HG02981 (cell line): Measurements from ENCODE around the gene RTRAF.

Experiments used
- ATAC-seq: cut with Tn5 transposase; IDR thresholded peaks from one replicate; pipeline ENCODE4 v1.9.1; 2021; ENCODE audit warnings: mild to moderate bottlenecking, moderate library complexity; ENCODE audit not compliant: unreplicated experiment

Gene RTRAF

DNA sequence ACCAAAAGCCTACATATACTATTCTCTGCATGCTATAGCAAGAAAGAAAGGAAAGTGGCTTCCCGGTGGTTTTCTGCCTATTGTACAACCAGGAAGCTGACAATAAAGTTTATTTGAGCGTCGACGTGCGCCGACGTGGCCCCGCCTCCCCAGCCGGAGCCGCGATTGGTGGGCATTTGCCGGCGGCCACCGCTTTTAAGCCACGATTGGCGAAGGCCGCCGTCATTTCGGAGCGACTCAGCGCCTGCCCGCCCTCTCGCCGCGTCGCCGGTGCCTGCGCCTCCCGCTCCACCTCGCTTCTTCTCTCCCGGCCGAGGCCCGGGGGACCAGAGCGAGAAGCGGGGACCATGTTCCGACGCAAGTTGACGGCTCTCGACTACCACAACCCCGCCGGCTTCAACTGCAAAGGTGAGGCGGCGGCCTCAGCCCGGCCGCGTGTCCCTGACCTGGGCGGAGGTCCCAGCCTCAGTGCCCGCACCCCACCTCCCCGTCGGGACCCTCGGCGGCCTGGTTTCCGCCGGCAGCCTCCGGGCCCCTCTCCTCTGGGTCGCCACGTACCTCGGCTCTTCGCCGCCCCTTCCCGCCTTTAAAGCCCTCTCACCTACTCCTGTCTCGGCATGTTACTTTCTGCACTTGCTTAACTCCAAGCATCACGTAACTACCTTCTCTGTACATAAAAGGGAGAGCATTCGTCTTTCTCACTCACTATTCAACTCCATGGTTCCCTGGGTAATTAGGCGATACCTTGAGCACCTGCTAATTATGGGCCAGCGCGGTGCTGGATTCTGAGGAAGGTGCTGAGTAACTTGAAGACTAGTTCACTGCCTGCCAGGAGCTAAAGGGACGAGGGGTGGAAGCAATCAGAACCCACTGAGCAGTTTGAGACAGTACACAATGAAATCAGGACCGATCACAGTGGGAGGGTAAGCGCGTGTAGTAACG lies at the start of gene RTRAF:
TSS of gene RTRAF (plus strand) at position 254 of the 942 bp plus-strand sequence. CDS start at position 348, 94 bp downstream.
- ATAC-seq = peak; percentile 94

DNA sequence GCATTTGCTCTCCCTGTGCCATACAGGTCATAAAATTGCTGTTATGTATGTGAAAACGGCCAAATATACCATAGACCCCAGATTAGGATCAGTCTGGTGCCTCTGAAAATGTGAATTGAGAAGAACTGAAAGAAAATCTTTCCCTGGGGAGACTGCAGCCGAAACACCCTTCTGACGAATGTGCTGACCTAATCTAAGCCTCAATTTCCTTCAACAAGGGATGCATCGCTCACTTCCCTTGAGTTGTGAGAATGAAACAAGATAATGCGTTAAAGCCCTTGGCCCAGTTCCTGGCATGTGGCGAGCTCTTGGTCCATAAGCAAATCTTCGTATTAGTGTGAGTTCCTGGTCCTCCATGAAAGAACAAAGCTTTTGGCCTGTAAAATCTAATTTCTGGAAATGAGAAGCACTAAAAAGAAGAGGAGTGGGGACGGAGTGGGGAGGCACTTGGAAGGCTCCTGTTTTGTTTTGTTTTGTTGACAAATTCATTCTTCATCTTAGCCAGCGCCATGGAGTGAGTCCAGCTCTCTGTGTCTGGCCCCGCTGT lies 49.5 kb upstream of the RTRAF start:
- ATAC-seq = peak; percentile 72

DNA sequence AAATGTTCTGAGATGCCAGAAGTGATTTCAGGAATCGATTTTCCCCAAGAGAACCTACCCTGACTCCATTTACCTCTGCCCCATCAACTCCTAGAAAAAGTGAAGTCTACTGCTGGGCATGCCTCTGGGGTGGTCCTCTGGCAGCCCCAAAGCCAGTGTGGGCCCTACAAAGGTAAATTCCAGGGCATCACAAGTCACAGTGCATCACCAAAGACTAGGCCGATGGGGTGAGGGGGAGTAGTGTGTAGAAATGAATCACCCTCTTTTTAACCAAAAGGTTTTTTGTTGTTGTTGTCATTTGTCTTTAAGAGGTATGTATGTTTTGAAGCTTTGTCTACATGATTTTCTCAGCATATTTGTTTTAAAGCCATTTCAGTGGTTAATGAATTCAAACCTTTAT lies 46.4 kb upstream of the RTRAF start:
- ATAC-seq = no peak

DNA sequence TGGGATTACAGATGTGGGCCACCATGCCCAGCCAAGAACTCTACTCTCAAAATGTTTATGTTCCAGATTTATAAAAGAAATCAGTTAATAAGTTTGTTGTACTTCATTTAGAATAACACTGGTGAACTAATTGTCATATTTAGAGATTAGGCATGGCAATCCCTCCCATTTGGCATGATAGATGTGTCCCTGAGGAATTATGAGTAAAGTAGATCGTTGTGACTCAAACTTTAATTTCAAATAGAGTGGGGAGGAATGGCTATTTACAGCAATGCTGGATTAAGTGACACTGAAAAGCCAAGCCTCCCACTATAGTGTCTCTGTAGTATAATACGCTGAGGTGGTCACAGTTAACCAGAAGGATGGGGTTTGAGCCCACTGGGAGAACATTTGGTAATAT lies 39.3 kb upstream of the RTRAF start:
- no peak for ATAC-seq

DNA sequence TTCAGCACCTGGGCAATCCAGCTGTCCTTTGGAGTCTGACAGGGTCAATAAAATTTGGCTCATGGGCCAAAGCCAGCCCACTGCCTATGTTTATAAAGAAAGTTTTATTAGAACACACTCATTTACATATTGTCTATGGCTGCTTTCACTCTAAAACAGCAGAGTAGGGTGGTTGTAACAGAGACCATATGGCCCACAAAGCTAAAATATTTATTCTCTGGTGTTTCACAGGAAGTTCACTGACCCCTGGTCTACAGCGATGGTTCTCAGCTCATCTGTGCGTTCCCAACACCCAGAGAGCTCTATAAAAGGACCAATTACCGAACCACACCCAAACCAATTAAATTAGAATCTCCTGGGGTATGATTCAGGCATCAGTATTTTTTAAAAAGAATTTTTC lies 37.7 kb upstream of the RTRAF start:
- no peak for ATAC-seq

DNA sequence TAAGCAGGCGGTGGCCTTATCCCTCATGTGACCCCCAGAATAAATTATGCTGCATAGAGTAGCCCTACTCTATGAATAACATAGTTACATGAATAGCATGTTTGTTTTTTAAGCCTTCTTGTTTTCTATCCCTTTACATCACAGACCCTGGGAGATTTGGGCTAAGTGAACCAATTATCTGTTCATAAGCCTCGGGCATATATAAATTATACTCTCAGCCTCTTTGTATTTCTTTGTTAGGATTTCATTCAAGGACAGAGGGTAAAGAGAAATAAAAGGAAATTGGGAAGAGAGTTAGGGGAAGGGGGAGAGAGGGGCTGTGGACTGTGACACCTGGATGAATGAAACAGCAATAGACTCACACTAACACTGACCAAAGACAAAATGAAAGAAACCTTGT lies 35.3 kb upstream of the RTRAF start:
- no peak for ATAC-seq

DNA sequence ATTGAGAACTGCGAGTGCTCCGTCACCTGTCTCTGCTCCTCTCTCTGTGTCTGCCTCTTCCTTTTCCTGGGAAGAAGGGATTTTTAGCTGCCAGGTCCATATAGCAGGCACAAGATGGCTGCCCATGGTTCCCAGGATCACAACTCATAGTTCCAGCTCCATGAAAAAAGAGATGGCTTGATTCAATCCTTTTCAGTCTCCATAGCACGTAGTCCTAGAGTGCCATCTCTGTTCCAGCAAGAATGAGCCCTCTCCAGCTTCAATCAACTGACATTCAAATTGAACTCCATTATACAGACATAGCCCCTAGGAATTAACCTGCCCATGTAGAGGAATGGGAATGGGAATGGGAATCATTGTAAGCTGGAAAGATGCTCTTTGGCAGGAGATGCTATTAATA lies 34.7 kb upstream of the RTRAF start:
- ATAC-seq = no peak

DNA sequence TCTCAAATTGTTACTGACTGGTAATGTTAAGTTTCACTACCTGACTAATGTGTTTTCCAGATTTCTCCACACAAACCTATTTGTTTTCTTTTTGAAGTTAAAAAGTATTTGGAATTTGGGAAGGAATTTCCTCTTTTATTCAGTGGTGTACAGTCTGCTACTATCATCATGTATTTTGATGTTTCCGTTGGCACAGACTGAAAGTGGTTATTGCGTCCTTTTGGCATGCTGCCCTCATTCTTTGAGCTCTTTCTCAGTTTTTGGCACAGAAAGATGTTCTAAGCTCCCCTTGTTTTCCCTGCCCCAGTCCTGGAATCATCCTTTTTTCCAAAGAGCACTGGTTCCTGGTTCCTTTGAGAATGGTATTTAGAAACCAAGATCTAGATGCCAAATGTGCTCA lies 31.4 kb upstream of the RTRAF start:
- ATAC-seq = no peak

DNA sequence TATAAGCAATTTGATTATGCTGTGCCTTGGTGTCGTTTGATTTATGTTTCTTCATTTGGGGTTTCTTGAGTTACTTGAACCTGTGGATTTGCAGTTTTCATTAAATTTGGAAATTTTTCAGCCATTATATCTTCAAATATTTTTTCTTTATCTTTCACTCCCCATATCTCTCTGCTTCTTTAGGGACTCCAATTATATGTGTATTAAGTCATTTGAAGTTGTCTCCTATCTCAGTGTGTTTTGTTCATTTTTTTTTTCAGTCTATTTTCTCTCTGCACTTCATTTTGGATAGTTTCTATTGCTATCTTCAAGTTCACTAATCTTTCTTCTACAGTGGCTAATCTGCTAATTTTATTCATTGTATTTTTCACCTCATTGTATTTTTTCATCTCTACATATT lies 29.4 kb upstream of the RTRAF start:
- ATAC-seq = no peak

DNA sequence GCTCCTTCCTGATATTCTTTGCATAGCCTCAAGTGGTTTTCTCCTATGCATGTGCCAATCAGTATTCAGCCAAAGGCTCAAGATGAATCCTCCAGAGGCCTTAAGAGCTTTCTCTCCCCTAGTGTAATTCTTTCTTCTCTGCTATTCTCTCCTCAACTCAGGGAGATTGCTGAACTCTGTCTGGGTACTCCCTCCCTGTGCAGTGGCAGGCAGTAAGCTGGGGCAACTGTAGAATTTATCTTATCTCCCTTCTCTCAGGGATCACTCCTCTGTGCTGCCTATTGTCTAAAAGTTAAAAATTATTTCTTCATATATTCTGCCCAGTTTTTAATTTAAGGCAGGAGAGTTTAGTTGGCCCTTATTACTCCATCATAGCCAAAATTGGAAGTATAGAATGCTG lies 28.5 kb upstream of the RTRAF start:
- no peak for ATAC-seq

DNA sequence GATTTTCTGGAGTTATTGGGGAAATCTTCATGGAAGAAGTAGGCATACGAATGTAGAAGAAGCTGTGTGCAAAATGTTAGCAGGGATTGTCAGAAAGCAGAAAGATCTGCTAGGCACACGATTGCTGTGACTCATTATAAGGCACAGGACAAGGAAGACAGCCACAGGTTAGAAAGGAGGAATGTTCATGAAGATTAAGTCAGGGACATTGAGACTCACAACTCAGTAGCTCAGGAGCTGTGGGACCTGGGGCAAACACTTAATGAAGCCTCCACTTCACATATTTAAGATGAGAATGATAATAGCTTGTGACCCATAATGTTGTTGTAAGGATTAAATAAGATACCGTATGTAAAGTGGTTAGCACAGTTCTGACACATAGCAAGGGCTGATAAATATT lies 26.6 kb upstream of the RTRAF start:
- no peak for ATAC-seq

DNA sequence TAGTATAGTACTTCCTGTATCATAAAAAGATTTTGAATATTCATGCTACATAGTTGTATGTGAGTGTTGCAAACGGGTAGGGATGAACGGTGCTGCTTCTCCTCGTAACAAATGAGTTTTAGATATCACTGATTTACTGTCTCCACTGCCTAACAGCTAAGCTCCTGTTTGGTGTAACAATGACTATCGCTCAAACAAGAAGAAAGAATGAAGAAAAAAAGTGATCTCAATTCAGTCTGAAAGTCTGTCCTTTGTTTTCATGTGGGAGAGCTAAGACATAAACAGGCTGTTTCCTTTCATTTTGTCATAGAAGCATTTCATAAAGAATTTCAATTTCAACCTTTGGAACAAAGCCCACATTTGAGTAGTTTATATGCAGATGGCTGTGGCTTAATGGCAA lies 26.1 kb upstream of the RTRAF start:
- no peak for ATAC-seq

DNA sequence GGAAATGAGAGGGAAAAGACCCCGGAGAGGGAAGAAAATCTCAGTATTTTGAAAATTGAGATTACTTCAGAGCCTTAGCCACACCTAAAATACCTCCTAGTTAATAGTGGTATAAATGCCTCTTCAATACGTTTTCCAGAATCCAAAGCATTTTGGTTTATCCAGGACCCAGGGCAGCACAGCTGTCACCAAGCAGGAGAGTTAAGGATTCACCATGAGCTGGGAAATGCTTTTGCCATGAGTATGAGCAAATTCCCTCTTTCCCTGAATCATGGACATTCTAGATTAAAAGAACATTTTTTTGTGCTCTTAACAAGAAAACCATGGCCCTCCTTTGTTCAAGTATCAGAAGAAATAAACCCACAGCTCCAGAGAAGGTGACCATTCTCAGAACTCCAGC lies 21.8 kb upstream of the RTRAF start:
- no peak for ATAC-seq

DNA sequence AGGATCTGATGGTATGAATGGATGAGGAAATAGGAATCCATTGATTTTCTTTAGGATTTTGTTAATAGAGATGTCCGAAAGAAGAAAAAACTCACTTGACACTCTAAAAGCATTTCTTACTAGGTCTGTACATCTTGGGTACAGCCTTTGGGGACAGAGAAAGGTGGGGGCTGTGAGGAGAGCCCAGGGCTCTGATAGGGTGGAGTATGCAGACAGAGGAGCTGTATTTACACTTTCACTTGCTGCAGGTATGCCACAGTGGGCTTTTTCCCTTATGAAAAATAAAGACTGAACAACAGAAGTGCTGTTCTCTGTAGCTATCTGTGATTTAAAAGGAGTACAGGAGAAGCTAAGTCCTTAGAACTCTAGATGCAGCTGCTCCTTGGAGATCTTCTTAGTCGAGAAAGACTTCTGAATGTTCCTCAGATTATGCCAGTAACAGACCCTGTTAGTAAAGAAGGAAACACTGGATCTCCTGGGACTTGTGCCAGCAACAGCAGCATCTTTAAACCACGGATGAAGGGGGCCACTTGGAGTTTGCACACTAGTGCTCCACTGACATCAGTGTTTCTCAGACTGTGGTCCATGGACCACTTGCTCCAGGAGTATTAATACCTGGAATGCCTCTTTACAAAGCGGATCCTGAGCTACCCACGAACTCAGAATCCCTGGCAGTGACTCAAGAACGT lies 19.4 kb upstream of the RTRAF start:
- ATAC-seq = no peak

DNA sequence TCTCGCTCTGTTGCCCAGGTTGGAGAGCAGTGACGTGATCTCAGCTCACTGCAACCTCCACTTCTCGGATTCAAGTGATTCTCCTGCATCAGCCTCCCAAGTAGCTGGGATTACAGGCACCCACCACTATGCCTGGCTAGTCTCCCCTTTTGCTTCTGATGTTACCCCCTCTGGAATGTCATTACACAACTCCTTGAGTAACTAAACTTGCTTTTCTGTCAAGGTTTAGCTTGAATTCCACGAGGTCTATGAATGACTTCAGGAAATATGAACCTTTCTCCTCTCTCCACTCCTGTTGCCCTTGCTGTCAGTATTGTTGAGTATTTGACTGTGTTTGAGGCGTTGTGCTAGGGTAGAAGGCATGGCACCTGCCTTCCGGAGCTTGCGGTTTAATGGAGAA lies 16.8 kb upstream of the RTRAF start:
- no peak for ATAC-seq

DNA sequence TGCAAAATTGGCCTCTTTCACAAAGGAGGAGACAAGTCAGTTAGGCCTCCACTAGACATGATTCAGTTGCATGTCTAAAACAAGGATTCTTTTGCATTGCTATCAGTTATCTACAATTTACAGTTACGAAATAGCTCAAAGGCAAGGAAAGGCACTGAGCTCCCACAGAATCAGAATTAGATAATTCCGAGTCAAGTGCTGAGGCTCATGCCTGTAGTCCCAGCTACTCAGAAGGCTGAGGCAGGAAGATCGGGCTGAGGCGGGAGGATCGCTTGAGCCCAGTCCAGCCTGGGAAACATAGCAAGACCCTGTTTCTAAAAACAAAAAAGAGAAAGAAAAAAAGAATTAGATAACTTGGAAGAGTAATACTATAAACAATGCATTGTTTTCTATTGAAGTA lies 12.3 kb upstream of the RTRAF start:
- ATAC-seq = no peak

DNA sequence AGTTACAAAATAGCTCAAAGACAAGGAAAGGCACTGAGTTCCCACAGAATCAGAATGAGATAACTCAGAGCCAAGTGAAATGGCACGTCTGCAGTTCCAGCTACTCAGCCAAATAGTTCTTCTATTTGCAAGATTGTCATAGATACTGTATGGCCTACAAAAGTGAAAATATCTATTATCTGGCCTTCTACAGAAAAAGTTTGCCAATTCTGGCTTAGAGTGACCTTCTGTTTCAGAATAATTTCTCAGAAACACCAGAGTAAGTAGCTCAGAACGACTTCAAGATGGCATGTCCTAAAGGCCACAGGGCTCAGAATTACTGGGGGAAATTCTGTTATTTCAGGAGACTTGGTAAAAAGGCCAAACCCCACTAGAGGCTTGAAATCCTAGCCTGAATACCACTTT lies 10.7 kb upstream of the RTRAF start:
- no peak for ATAC-seq

DNA sequence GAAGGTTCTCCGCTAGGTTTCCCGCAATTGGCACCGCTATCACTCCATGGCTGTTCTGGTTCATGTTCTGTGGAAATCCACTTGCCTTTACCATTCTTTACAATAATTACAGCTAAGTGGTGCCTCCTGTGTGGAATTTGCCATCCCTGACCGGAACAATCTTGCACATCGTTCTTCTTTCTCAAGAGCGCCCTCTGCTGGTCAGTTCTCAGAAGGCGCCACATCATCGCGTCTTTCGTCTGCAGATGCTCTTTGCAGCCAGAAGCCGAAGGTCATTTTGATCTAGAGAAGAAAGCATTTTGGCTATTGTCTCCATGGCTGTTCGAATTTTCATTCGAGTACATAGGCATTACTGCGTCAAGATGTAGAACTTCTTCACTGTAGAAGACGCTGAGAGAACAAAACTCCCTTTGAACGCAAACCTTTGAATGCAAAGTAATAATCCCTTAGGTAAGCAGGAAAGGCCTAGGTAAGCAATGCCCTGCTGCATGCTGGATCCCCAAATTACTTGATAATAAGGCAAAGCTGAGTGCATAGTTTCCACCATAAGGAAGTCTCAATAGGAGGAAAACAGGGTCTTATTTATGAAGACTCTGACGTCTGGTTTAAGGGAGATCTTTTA lies 10.1 kb upstream of the RTRAF start:
- peak; percentile 52 for ATAC-seq

DNA sequence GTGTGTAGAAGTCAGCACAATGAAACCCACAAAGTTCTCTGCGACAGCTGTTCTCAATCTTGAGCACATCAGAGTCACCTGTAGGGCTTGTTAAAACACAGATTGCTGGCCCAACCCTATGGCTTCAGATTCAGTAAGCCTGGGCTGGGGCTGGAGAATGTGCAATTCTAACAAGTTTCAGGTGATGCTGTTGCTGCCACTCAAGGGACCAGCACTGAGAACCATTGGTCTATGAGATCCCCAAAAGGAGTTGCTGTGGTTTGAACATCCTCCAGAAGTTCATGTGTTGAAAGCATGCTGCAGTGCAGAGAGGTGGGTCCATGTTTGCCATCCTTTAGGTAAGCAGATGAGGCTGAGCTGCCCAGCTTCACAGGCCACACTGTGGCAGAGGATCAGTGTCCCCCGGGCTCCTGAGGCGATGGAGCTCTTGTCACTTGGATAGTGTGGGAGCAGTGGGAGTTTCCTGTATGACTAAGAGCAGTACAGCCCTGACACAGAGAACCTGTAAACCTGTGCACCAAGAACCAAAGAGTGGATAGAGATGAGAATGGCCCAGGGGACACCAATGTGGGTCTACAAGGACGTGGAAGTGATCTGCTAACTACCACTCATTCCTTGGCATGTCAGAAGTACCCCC lies 8.0 kb upstream of the RTRAF start:
- peak; percentile 58 for ATAC-seq

DNA sequence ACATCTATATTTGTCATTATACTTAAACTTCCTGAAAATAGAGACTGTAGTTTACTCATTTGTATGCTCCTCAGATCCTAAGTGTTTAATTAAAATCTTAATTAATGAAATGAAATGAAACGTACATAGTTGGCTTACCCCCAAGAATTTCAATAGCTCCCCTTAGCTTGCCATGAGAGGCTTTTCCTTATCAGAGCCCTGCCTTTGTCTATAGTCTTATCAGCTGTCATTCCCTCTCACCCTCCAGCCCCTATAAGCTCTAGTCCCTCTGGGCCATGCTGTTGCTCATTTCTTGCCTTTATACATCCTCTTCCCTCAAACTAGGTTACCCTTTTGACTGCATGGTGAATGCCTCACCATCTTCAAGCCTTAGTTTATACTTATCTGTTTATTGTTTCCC lies 1.1 kb upstream of the RTRAF start:
- ATAC-seq = no peak

DNA sequence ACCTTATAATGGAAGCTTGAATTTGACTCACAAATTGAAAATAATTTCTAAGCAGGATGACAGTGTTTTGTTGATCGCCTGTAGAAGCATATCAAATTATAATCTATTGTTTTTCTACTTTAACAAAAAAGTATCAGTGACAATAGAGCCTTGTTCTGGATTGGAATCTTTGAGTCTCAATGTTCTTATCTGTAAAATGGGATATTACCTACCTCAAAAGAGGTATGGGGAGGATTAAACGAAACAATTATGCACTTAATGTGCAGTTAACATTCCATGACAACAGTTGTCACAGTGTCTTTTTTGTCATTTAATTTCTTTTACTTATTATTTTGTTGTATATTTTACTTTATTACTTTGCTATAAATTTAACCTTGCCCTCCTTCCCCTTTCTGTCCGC lies 1.1 kb downstream of the RTRAF start:
- ATAC-seq = no peak
